RPMI7951 (cell line): ENCODE measurements around the gene INTS13. TPM values are rescaled to one million over a fixed set of nuclear protein-coding genes. Genes with fewer than 3 reads are reported as not detected.
"Not testable (repeated sequence)": the region's sequence is repeated elsewhere in the genome, so short reads cannot be mapped to it uniquely, and the experiment has no call there.

ENCODE experiments used
- DNase-seq: peaks from one replicate; pipeline ENCODE4 v3.0.0-alpha.2; 2012; ENCODE audit warnings: low read depth
- total RNA-seq: library from RNA; depleted of rRNA; stranded (reverse); fragments of >200 nt; shearing (Covaris generic); gene quantifications from 2 replicates; pipeline ENCODE4 v1.2.3, GENCODE V29; 2014; rRNA removed

Gene INTS13
- 46.8 and 55.6 TPM in 2 replicates for total RNA-seq

- DNase-seq = peak; percentile 97
These were observed at the start of gene INTS13, which contains the start of gene FGFR1OP2 for GRCh38 chr12:26937863-26938700. Gene INTS13 (minus strand): TSS chr12:26937981. CDS start chr12:26936803, 1,178 bp downstream. Gene FGFR1OP2 (plus strand): TSS chr12:26938470. CDS start chr12:26954159, 15,689 bp downstream.

- no peak for DNase-seq
These were observed 45.1 kb upstream of the INTS13 start for GRCh38 chr12:26982866-26983265.

GRCh38 chr12:26979733-26980132 is 42.0 kb upstream of the INTS13 start:
- no peak for DNase-seq

DNA sequence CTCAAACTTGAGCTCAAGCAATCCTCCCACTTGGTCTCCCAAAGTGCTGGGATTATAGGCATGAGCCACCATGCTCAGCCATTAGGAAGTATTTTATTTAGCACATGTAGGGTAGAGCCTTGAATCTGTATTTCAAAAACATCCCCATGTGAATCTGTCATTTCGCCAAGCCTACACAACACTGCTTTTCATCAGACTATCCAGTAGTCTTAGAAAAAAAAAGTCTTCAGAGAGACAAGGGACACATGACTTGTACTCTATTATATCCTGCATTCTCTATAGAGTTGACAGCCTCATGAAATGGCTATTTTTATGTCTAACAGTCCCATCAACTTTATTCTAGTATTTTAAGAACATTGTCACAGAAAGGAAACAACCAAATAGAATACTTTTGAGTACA is 41.0 kb upstream of the INTS13 start:
- no peak for DNase-seq

DNA sequence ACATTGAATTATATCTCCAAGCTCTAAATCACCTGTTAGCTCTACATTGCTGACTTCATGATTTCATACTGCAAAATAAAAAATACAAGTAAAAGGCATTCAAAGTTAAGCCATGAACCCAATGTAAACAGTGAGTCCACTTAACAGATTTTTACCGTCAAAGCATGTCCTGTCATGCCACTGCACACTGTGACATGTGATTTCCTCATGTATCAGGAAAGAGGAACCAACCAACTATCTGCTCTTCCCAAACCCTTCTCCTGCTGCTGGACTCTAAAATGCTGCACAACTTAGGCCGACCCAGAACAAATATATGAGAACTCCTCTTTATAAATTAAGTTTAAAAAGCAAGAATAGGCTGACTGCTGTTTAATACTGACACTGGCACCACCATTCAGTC is 38.9 kb upstream of the INTS13 start:
- no peak for DNase-seq

GRCh38 chr12:26971963-26972362 is 34.2 kb upstream of the INTS13 start:
- no peak for DNase-seq

GRCh38 chr12:26970136-26970535 is 32.4 kb upstream of the INTS13 start:
- DNase-seq = no peak

DNA sequence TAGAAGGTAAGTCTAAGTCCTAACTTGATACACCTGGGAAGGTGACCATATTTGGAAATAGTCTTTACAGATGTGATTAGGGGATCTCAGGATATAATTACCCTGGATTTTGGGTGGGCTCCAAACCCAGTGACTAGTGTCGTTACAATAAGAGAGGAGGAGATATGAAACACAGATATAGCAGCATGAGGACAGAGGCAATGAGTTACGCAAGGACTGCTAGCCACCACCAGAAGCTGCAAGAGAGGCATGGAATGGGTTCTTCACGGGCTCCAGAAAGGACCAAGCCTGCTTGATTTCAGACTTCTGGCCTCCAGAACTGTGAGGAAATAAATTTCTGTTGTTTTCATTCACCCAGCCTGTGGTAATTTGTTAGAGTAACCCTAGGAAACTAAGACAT is 29.1 kb upstream of the INTS13 start:
- no peak for DNase-seq

DNA sequence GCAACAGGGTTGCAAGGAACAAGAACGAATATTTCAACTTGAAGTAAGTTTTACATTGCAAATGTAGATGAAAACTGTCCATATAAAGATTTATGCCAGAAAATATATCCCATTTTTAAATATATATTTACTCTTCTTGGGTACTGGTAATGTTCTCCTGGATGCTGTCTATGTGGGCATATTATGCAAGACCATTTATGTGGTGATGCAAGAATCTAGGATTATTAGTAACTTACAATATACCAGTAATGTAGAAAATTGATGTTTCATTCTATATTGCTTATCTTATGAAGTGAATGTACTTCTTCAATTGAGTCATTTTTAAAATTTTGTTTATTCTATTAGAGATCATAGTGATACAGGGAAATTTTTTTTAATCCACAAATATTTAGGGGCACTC is 25.6 kb upstream of the INTS13 start:
- DNase-seq = no peak

- no peak for DNase-seq
These were observed 24.0 kb upstream of the INTS13 start for GRCh38 chr12:26961803-26962202.

- DNase-seq = not testable (repeated sequence)
These were observed 23.6 kb upstream of the INTS13 start for GRCh38 chr12:26961391-26961790.

- DNase-seq = no peak
These were observed 16.2 kb upstream of the INTS13 start for GRCh38 chr12:26954027-26954426.

- no peak for DNase-seq
These were observed 15.7 kb upstream of the INTS13 start for GRCh38 chr12:26953447-26953846.

DNA sequence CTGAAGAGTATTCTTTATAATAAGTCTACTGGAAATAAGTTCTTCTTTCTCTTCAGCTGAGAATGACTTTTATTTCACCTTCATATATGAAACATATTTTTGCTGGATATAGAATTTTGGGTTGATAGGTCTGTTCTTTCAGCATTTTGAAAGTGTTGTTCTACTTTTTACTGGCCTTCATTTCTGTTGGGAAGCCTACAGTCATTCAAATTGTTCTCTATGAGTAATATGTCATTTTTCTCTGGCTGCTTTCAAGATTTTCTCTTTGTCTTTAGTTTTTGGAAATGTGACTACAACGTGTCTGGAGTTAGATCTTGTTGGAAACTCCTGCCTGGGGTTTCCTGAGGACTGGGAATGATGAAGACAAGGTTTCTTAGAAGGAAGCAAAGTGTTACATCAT is 10.5 kb upstream of the INTS13 start:
- no peak for DNase-seq

GRCh38 chr12:26941215-26941594 is 3.4 kb upstream of the INTS13 start:
- no peak for DNase-seq

DNA sequence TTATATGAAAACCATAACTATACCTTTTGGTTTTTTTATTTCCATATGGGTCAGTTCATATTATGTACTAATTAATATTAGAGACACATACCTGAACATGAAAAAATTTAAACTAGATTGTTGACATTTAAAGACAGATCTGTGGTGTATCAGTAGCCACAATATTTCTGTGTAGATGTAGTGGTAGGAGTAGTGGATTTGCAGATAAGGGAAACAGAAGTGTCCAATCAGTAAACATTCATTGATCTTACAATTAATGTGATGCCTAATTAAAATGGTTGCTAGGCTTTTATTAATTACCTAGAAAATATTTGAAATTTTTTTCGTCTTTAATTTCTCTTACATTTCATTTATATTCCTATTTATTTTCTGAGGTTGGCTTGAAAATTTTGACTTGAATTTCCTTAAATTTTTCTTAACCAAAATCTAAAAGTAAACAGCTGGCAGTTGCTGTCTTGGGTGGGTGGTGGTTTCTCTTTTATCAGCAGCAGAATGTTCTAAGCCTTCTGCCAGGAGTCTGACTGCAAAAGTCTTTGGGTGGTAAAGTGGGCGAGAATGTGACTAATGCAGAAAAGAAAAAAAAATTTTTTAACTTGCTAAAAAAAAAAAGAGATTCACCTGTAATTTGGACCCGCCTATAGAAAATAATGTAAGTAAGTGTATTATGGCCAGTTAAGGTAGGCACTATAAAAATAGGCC is 2.9 kb upstream of the INTS13 start:
- no peak for DNase-seq

DNA sequence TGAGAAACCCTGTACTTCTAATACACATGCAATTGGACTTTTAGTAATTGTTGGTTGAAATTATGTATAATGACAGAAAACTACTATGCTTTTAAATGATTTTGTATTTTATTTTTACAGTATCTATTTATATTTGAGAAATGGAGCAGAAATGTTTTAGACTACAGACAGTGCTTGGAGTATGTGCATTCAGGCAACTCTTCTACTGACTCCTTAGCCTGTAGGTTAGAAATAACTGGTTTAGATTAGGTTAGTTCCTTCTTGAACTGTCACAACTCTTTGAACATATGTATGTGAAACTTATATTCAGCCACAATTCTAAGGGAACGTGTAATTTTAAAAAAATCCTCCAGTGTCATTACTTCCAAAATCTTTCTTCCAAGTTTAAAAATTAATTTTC is 2.2 kb upstream of the INTS13 start:
- DNase-seq = no peak

- no peak for DNase-seq
These were observed 1.5 kb upstream of the INTS13 start for GRCh38 chr12:26939192-26939832.

- DNase-seq = no peak
These were observed 901 bp upstream of the INTS13 start for GRCh38 chr12:26938701-26939062.

- no peak for DNase-seq
These were observed 328 bp downstream of the INTS13 start for GRCh38 chr12:26937443-26937862.

DNA sequence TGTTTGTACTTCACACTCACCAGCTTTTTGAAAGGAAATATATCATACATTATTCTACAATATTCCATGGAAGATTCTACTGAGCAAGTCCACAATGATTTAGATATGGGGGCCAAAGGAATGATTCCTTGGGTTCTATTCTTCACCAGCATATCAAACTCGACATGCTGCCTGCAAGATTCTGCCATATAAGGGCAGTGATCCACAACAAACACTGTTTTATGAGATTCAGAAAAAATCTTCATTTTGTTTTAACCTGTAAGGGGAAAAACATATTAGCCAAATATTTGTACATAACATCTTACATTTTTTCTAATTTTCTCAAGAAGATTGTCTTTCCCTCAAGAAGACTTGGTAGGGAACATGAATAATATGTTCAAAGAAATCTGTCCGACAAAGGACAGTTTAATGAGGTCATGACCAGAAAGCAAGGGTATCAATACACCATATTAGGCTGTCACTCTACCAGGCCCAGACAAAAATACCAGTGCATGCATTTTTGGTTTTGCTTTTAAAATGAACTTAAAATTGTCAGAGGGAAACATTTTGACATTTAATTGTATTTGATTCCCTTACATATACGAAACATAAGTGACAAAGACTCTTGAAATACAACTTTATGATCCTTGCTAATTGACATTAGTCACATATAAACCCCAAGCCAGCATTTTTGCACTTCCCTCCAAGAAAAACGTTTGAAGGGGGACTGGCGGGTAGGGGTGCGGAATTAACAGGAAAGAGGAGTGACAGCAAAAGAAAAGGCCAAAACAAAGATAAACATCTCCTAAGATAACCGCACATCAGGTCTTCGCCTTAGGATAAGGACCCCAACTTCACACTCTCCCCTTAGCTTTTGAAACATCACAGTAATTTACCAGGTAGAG is 980 bp downstream of the INTS13 start:
- no peak for DNase-seq
